GM19455 (cell line): ENCODE measurements around the gene CDS2.
"Not testable (repeated sequence)": the region's sequence is repeated elsewhere in the genome, so short reads cannot be mapped to it uniquely, and the experiment has no call there.

Experiments
- ATAC-seq: cut with Tn5 transposase; IDR thresholded peaks from one replicate; pipeline ENCODE4 v1.9.1; 2021; ENCODE audit not compliant: unreplicated experiment

Gene CDS2

DNA sequence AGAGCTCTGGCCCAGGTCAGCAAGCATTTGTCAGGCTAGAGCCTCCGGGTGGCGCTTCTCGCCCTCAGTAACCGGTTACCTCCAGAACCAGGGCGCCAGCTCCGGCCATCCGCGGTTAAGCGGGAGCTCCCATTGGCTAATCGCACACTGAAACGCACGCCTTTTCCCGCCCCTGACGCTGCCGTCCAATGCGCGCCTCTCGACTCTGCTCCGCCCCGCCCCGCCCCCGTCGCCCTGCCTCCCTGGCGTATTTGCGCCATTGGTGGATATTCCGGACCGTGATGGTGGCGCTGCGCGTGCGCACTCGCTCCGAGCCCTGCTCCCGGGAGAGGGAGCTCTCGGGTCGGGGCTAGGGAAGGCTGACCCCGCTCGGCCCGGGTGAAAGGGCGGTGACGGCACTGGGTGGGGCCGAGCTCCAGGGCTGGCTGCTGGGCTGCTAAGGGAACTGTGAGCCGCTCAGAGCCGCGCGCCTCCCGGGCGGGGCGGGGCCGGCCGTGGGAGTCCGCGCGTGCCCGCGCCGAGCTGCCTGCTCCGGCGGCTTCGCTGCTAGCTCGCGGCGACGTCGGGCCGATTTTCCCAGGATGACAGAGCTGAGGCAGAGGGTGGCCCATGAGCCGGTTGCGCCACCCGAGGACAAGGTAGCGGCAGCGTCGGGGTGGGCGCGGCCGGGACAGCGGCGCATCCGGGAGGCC, at the start of gene CDS2:
TSS of gene CDS2 (plus strand) at position 497 of the 692 bp plus-strand sequence. CDS start at position 582, 85 bp downstream.
- peak; percentile 89 for ATAC-seq

DNA sequence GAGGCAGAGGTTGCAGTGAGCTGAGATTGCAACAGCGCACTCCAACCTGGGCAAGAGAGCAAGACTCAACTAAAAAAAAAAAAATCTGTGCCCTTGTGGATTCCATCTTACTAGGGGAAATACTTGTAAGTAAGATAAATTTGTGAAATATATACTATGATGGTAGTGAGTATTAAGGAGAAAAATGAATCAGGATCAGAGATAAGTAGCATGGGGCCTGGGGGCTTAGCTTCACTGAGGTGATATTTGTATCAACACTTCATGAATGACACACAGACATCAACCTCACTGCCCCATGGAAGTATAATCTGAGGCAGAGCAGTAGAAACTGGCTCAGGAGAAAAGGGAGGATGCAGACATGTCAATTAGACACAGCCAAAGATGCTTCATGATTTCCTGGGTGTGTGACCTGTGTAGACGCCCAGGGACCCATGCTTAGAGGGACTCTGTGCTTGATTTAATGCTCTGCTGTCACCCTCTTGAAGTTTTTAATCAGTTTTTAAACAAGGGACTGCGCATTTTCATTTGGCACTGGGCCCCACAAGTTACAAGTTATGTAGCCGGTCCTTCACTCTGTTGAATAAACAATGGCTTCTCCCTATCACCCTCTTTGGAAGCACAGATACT, 48.9 kb upstream of the CDS2 start:
- ATAC-seq: no peak

DNA sequence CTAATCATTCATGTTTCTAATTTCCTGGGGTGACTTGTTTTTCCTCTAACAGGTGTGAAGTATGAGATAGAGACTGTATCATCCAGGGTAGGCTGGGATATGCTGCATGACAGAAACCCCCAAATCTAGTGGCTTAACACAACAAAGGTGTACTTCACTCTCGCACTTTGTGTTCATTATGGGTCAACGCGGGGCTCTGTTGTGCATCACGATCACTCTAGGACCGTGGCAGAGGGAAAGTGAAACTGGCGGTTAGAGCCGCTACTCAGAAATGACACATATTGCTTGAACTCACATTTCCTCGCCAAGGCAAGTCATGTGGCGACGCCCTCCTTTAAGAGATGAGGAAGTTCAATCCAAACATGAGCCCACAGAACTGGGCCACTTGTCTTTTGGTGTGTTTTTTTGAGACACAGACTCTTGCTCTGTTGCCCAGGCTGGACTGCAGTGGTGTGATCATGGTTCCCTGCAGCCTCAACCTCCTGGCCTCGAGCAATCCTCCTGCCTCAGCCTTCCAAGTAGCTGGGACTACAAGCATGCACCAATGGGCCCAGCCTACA, 48.3 kb upstream of the CDS2 start:
- ATAC-seq: peak; percentile 98

DNA sequence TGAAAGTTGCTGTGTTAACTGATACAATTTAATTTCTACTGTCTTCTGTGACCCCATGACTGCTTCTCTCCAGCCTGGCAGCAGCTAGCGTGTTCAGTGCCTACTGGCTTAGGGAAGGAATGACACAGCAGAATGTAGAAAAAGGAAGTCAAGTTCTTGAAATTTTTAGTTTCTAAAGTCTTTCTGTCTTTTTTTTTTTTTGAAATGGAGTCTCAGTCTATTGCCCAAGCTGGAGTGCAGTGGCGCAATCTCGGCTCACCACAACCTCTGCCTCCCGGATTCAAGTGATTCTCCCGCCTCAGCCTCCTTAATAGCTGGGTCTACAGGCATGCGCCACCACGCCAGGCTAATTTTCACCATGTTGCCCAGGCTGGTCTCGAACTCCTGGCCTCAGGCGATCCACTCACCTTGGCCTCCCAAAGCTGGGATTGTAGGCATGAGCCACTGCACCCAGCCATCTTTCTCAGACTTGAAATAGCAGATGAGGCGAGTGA, 46.4 kb upstream of the CDS2 start:
- no peak for ATAC-seq

DNA sequence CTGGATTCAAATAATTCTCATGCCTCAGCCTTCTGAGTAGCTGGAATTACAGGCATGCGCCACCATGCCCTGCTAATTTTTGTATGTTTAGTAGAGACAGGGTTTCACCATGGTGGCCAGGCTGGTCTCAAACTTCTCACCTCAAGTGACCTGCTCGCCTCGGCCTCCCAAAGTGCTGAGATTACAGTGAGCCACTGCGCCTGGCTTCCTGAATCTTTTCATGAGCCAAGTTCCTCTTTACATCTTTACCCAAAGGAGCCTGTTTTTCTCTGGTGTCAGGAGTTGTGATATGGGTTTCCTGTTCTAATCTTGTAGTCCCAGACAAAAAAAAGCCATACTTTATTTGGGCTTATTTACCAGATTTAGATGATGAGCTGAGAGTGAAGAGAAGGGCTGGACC, 41.4 kb upstream of the CDS2 start:
- no peak for ATAC-seq

DNA sequence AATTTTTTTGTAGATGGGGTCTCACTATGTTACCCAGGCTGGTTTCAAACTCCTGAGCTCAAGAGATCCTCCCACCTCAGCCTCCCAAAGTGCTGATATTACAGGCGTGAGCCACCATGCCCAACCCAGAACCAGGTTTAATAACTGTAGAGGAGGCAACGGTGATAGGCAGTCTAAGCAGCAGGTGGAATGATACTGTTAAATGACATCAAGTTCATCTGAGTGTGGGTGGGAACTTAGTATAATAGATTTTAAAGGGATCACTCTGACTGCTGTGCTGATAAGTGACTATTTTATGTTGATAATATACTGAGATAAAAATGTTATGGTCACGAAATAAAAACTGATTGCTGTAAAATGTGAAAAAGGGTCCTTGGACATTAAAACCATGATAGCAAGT, 38.1 kb upstream of the CDS2 start:
- no peak for ATAC-seq

DNA sequence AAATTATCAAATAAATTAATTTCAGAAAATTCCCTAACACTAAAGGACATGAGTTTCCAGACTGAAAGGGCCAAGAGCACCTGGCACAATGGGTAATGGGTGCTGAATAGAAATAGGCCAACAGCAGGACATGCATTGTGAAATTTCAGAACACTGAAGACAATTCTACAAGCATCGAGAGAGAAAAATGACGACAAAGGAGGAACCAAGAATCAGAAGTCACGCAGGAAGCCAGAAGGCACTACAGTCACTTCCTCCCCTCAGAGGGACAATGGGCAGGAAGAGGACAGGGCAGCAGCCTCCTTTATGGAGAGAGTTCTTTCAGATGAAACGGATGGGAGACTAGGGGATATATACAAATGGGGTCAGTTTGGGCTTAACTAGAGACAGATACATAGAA, 36.6 kb upstream of the CDS2 start:
- no peak for ATAC-seq

DNA sequence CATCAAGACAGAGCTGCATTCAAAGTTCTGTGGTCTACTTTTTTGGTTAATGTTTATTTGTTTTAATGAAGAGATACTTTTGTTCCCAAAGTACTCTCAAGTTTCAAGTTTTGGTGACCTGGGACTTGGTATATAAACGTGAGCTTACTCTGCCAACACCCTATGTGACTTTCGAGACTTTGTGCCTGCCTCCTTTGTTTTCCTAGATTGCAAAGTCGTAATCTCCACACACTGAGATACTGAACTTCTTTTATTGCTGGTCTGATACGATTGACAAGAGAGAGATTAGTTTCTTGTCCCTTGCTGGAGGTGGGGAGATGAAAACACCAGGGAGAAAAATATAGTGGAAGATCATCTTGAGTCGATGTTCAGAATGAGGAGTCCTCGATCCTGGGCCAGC, 34.9 kb upstream of the CDS2 start:
- no peak for ATAC-seq

DNA sequence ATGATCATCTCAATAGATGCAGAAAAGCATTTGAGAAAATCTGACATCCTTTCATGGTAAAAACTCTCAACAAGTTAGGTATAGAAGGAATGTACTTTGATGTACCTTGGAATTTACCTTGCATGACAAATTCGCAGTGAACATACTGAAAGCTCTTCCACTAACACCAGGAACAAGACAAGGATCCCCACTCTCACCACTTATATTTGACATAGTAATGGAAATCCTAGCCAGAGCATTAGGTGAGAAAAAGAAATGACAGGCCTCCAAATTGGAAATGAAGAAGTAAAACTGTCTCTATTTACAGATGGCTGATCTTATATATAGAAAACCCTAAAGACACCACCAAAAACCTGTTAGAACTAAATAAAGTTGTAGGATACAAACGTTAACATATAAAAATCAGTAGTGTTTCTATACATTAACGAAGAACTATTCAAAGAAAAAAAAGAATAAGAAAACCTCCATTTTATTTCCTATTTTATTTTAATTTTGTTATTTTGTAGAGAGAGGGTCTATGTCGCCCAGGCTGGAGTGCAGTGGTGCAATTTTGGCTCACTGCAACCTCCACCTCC, 34.0 kb upstream of the CDS2 start:
- ATAC-seq: no peak

DNA sequence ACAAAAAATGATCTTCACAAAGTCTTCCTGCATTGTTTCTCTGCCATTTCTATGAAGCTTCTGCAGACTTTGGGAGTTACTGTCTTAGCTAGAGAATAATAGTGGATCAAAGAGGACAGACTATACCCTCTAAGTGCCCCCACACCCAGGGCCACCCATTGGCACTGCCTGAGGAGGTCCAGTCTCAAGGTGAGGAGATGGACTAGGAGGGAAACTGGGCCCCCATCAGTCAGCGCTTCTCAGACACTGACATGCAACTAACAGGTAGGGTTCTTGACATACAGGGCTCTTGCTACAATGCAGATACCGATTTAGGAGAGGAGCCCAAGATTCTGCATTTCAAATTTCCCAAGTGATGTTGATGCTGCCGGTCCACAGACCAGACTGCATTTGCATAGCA, 31.4 kb upstream of the CDS2 start:
- ATAC-seq: no peak

DNA sequence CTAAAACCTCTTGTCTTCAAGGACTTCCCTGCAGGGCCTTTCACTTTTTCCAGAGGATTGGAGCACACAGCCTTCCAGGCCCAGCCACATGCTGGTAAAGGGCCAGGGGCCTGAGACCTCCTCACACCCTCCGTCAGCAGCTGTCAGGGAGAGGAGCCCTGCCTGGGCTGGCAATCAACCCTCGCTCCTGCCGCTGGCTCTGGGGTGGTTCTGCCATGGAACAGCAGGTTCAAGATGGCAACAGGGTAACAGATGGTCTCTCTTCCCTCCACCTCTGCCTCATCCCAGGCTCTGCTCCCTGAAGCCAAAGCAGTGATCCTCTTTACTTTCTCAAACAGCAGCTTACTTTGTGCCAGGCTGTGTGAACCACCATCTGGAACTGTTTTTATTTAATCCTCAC, 30.9 kb upstream of the CDS2 start:
- ATAC-seq: no peak

DNA sequence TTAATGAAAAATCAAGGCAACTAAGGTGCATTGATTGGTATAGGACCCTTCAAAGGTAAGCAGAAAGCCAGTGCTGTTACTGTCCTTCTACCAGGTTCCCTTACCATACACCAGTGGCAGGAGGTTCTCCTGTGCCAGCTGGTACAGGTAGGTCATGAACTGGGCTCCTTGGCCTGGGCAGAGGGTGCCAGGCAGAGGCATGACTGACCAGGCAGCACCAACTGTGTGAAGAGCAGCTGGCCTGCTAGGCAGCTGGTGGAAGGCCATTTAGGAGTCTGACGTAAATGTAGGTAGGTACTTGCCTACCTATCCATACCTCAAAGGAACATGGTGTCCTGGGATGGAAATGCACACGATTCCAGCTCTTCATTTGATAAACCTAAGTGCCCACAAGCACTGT, 30.3 kb upstream of the CDS2 start:
- ATAC-seq: no peak

DNA sequence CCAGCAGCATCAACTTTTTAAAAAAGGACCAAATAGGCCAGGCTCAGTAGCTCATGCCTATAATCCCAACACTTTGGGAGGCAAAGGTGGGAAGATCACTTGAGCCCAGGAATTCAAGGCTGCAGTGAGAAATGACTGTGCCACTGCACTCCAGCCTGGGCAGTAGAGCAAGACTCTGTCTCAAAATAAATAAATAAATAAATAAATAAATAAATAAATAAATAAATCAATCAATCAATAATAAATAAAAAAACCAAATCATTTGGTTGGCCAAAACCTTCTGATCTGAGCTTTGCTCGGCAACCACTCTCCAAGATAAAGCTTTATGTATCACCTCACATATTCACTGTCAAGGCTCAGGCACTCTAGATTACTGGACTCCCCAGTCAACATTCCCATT, 27.8 kb upstream of the CDS2 start:
- not testable (repeated sequence) for ATAC-seq

DNA sequence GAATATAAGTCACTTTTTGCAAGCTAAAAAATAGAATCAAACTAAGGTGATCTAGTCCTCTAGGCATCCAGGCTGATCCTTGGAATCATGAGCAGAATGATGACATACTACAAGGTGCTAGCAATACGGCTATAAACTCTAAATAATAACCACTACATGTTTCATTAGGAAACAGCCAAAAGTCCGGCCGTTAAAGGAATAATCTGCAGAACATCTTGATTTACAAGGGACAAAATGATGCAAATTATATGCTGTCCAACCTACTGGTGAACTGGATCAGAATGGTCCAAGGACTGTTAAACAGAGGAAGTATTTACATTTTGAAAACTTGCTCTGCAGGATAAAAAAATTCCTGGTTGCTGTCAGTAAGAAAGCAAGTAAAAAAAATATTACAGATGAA, 26.9 kb upstream of the CDS2 start:
- not testable (repeated sequence) for ATAC-seq

DNA sequence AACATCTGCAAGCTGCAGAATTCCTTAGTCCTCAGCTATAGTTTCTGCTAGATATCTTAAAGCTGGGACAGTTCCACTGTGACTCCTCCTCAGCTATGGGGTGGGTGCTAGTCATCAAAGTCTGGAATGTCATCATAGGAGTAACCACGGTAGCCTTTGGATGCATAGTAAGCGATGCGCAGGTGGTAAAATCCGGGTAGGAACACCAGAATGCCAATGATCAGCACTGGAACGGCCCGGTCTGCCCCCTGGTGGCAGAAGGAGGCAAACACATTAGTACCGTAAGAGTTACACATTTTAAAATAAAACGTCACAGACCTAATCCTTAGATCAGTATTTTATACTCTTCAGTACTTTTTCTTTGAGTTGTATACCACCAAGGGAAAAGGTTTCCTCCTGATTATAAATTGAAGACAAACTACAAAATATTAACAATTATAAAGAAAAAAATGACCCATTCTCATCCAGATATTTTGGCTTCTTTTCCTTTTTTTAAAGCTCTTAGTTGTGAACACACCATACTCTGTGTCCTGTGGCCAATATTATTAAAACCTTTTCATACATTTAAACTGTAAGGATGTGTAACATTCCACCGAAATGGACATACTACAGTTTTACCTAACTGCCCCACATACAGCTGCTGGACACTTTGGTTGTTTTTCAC, 26.0 kb upstream of the CDS2 start:
- no peak for ATAC-seq

DNA sequence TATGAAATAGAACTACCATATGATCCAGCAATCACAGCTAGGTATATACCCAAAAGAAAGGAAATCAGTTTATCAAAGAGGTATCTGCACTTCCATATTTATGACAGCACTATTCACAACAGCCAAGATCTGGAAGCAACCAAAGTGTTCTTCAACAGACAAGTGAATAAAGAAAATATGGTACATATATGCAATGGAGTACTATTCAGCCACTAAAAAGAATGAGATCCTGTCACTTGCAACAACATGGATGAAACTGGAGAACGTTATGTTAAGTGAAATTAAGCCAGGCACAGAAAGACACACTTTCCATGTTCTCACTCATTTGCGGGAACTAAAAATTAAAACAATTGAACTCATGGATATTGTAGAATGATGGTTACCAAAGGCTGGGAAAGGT, 22.3 kb upstream of the CDS2 start:
- ATAC-seq: no peak

DNA sequence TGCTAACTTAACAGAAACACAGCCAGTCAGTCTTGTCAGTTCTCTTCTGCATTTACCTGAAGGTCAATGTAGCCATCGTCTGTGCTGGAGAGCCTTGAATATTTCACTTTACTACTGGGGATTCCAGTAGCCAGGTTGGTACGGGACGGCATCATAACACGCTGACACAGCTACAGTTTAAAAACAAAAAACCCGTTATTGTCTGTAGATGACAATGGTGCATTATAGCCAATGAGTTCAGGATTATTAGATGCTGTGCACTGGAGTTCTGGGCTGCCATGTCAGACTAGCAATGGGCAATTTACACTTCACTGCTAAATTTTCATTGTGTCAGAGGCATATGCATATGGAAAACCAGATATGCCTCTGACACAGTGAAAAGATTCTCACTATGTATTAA, 17.5 kb upstream of the CDS2 start:
- no peak for ATAC-seq

DNA sequence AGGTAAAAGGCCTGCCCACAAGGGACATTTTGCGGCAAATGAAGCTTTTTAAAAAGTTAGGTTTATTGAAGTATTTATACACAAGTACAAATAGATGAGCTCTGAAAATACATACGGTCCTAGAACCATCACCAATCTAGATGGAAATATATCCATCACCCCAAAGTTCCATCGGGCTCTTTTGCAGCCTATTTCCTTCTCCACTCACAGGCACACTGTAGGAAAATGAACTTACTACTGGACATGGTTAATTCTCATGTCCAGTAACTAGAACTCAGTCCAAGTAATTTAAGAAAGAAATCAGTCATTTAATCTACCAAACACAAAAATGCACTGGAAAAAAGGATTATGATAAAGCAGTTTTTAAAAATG, 13.2 kb upstream of the CDS2 start:
- no peak for ATAC-seq

DNA sequence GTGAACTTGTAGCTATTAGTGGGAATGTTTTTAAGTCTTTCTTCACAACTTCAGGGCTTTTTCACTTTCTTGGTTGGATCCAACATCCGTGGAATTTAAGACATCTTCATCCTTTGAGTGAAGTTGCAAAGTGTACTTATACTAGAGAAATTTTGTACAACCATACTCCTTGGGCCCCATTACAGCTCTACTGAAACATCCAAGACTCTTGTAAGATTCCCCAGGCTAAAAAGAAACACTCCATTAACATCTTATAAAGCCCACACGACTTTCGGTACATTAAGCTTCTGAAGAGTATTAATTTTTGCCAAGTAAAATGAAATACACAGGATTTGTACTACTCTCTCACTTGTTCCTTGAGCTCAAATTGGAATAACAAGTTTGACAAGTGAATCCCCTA, 12.4 kb upstream of the CDS2 start:
- ATAC-seq: no peak

DNA sequence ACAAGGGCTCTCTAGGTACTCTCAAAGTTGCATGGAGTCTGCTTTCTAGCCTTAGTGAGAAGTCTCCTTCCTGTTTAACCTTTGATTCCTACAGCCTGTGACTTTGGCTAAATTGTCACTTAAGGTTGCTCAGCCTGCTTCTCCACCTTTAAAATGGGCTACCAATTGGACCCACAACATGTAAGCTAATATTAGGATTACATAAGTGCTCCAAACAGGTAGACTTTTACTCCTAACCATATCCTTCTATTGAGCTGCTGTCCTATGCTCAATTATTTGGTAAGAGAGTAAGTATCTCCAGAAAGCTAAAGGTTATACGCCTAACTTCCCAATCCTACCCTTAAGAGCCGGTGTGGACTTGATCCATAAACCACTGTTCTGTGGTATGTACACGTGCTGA, 9.9 kb upstream of the CDS2 start:
- no peak for ATAC-seq

DNA sequence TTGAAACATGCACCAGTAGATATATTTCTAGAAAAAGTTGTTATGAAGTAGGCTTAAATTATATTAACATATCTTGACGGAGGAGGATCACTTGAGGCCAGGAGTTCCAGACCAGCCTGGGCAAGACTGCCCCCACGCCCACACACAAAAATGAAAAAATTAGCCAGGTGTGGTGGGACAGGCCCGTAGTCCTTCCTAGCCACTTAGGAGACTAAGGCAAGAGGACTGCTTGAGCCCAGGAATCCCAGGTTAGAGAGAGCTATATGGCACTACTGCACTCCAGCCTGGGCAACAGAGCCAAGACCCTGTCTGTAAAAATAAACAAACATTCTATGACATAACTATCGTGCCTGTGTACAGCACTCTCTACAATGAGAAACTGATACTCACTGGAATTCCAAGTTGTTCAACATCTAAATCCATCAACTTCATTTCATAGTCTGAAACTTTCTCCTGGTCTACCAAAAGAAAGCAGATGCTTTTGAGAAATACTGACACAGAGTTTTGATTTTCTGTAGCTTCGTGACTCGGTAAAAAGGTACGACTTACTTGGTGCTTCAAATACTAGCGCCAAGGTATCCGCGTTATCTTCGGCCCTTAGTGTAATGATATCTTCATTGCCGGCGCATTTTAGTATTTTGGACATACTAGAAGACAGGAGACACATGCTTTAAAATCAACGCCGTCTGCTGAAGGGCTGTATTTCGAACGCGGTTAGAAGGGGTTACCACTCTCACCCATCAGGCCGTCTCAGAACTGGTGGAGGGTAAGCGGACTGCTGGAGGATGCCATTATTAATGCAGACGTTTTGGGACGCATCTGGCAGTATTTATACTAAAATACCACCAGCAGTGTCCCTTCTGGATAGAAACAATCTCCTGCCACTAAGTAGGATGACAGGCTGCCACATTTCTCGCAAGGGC, 8.3 kb upstream of the CDS2 start:
- ATAC-seq: no peak
